ENCODE results near the gene TMEM92.
"Not testable (repeated sequence)": the region's sequence is repeated elsewhere in the genome, so short reads cannot be mapped to it uniquely, and the experiment has no call there.

Gene TMEM92

GRCh38 chr17:50262001-50262794 lies 12.1 kb upstream of the TMEM92 start:
- DNase-seq: no peak

DNA sequence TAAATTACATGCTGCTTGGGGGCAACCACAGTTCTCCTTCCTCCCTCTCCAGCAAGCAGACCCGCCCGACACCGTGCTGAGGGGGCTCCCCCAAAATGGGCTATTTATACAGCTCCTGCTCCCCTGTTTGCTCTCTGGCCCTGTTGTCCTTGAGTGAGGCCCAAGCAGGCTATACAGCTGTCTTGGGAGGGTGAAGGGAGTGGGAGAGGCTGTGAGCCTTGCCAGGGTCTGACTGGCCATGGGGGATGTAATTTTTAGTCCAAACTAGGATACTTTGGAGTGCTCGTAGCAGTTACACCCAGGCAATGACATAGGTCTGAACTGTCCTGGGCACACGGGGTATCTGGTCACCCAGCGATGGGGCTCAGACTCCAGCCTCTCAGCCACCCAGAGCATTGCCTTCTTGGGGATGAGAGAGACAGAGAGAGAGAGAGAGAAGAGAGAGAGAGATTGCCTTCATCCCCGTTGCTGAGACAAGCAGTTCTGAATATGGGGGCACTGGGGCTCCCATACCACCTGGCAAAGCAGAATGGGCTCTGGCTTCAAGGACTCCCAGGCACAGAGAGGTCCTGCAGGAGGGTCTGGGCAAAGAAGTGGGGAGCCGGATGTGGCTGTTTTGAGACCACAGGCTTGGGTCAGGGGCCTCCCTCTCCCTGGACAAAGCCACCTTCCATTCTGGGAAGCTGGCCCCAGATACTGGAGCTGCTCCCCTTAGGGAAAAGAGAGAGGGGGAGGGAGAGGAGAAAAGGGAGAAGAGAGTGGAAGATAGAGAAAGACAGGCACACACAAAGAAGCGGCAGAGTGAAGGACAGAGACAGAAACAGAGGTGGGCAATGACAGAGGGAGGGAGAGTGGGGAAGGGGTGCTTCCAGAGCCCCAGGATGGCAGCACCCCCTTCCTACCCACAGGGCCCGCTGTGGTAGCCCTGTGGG lies 10.7 kb upstream of the TMEM92 start:
- no peak for DNase-seq

DNA sequence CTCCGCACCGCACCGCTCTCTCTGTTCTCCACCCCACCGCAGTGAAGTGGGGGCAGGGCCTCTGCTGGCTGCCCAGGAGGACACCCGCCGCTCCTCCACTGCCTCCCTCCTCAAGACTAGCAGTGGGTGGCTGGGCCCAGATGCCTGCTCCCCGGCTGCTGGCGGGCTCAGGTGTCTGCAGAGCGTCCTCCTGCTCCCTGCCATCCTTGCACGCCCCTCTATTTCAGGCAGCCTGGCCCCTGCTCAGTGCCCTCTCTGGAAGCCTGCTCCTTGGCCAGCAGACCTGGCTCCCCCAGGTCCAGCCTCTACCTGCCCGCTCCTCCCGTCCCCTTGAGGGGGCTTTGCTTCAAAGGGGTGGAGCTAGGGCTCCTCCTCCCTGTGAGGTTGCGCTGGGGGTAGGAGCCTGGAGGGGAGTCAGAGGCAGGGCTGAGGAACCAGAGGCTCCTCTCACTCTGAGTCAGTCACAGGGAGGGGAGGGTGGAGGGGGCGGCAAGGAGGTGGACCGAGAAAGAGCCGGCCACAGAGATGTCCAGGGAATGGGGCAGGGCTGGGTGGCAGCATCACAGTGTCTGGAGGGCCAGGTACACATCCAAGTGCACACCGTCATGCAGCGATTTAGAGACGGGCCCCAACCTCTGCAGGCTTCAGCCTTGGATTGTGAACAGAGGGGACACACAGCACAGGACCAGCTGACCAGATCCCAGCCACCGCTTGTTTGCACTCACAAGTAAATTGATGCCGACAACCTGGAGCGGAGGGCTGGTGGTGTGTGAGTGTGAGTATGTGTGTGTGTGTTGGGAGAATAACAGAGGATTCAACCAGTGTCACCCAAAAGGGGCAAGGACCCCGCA lies 9.8 kb upstream of the TMEM92 start:
- peak; percentile 63 for DNase-seq

- no peak for DNase-seq
These were observed 9.1 kb upstream of the TMEM92 start for GRCh38 chr17:50265212-50265611.

GRCh38 chr17:50265690-50266315 lies 8.5 kb upstream of the TMEM92 start:
- DNase-seq: no peak

DNA sequence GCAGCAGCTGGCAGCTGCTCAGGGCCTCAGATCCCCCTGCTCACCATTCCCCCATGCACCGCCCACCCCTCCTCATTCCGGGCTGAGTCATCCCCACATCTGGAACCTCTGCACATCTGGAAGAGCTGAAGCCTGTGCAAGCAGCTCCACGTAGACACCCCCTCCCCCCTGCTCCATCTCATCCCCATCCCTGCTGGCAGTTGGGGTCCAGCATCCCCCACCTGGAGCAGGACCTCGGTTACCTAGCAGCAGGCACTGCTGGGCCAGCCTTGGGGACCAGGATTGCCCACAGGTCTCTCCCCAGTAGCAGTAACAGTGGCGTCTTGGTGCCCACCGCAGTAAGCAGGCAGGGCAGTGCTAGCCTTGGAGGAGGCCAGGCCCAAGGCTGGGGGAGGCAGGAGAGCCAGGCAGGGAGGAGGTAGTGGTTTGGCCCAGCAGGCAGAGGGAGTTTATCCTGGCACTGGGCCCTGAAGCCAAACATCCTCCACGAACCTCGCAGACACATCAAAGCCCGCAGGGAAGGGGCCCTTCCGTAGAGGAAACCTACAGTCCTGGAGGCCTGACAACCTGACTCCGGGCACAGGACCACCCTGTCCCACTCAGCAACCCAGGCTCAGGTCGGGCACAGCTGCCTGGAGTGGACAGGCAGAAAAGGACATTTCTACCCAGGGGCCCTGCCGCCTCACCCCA lies 7.7 kb upstream of the TMEM92 start:
- no peak for DNase-seq

DNA sequence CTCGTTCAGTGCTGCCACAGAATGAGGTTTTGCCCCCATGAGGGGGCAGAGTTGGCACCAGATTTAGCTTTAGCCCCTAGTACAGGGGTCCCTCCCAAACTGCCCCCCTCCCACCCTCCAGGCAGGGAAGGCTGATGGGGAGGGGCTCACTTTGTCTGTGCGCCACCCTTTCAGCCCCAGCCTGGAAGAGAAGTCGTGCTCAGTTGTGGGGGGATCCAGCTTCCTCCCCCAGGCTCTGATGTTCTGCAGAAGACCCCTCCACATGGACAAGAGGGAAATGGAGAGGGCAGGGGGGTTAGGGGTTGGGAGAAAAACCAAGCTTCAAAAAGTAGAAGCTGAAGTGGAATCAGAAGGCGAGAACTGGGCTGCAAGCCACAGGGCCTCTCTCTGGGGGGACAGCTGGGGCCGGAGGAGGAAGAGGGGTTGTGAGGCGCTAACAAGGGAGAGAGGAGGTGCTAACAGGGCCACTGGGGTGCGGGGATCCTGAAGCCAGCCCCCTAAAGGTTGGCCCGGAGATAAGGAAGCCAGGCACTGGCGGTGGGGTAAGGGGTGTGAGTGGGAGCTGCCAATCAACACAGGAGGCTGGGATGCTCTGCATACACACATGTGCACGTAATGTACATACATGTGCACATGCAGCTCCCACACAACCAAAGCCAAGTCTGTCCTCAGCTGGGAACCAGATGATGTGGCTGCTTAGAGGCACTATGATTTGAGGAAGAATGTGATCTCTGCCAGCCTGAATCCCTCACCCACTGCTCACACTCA lies 7.0 kb upstream of the TMEM92 start:
- no peak for DNase-seq

DNA sequence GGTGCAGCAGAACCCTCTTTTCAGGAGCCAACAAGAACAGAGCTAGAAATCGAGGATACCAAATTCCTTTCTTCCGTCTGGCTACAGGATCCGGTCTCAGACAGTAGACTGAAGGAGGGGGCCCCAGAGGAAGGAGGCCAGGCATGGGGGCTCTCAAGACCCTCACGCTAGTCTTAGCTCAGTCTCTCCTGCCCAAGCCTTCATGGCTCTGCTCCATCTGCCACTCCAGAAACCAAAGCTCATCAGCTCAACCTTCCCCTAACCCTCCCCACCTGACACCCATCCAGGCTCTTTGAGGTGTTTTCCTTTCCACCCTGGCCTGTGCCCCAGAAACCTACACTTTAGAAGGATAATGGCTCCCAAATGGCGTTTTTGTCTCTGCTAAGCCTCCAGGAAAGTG lies 6.2 kb upstream of the TMEM92 start:
- no peak for DNase-seq

DNA sequence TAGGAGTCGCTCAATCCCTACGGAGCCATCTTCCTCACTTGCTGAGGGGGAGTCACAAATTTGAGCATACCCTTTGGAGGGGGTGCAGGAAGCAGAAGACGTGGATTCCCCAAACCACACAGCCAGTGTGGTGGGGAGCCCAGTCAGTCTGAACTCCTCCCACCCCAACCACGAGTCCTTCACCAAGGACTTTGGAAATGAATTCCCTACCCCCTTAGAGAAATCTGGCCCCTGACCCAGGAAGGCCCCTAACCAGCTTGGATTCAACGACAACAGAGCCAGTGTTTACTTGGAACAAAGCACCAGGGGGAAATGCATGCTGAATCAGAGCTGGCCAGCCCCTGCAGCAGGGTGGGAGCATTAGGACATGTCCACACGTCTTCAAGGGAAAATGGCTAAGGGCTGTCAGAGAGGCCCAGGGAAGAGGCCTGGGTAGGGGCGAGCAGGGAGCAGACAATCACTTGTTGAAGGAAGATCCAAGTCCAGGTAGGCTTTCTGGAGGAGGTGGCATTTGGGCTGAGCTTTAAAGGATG lies 5.5 kb upstream of the TMEM92 start:
- DNase-seq: peak; percentile 36

DNA sequence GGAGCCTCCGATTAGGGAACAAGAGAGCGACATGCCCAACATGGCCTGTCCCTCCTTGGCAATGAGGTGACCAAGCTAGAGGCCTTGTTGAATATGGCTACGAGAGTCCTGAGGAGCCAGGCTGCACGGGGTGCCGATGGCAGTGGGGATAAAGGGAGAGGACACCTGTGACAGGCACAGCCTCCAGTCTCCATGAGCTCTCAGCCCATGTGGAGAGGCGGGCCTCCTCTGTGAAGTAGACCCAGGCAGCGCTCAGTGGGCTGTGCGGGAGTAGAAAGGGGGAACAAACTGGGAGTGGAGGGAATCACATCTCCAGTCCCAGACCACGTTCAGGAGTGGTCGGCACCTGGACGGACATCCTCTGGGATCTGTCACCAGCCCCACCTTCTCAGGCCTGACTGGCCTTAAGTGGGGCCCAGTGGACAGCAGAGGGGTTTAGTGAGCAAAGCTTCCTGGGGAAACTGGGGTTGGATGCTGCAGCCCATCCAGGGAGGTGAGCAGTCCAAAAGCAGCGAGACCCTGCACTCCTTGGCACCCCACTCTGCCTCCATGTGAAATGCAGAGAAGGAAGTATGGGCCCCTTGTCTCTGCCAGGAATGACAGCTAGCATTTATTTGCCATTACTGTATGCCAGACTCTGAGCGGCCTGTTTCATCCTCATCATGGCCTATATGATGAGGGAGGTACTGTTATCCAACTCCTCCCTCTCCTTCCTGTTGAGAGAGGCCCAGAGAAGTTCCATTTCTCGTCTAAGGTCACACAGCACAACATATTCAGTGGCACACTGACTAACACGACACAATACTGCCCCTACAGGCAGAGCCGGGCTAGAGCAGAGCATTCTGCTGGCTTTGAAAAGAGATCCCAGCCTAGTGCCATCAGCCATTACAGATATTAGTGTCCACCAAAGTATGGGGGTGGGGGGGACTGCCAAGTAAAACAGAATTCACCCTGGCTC lies 4.5 kb upstream of the TMEM92 start:
- peak; percentile 72 for DNase-seq

- peak; percentile 78 for DNase-seq
These were observed 3.6 kb upstream of the TMEM92 start for GRCh38 chr17:50270435-50271362.

- not testable (repeated sequence) for DNase-seq
These were observed 2.9 kb upstream of the TMEM92 start for GRCh38 chr17:50271363-50271750.

DNA sequence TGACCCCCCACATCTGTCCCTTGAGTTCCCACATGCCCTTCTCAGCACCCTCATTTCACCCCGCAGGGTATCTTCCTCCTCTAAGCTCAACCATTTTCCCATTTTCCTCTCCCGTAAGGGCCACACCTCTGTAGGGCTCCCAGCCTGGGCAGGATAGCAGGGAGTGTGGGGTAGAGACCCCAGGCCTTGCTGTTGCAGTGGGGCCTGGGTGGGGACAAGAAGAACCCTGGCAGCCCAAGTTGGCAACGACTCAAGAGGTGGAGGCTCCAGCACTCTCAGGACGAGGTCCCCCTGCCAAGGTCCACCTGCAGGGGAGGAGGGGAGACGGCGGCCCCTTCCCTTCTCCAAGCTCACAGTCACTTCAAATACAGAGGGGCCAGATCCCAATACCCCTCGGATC lies 2.0 kb upstream of the TMEM92 start:
- DNase-seq: no peak

GRCh38 chr17:50272711-50273653 lies 1.3 kb upstream of the TMEM92 start:
- DNase-seq: peak; percentile 81

- DNase-seq: no peak
These were observed 619 bp upstream of the TMEM92 start for GRCh38 chr17:50273654-50274040.

- no peak for DNase-seq
These were observed 593 bp downstream of the TMEM92 start for GRCh38 chr17:50274897-50275221.

DNA sequence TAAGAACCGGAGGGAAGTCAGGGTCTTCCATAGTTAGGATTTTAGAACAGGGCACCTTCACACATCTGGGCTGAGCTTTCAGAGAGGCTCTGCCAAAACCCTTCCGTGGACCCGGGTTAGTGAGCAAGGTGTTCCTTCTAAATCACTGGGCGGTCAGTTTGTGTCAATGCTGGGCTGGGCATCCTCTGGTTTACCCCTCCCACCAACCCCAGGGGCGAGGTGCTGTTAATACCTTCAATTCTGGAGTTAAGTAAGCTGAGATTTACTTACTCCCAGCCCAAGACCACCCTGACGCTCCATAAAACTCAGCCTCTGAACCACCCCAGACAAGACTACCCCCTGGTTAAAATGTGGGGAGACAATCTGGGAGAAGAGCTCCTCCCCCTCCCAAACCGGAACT lies 1.0 kb downstream of the TMEM92 start:
- no peak for DNase-seq

Data from retina (tissue), 1 donor.